PC-9 (cell line): ENCODE data around the gene VPS36. TPM values are rescaled to one million over a fixed set of nuclear protein-coding genes. Genes with fewer than 3 reads are reported as not detected.
"Not testable (repeated sequence)": the region's sequence is repeated elsewhere in the genome, so short reads cannot be mapped to it uniquely, and the experiment has no call there.

Source experiments
- BruUV-seq: library from RNA; stranded (reverse); fragments of 400-500 nt; replicated peaks from 2 replicates; lab custom pipeline; 2021; lab: Mats Ljungman, UMichigan
- CTCF ChIA-PET: fragments of 300-600 bp; sonication (Branson Sonifier 250); formaldehyde crosslinking; loops from one replicate; lab custom pipeline; 2022; ENCODE audit warnings: antibody characterized with exemption; lab: Charles Lee
- POLR2A ChIA-PET: fragments of 300-600 bp; sonication (Branson Sonifier 250); formaldehyde crosslinking; loops from one replicate; lab custom pipeline; 2022; ENCODE audit warnings: antibody characterized with exemption; ENCODE audit not compliant: unreplicated experiment; lab: Charles Lee
- DNase-seq, 2 experiments: peaks; one replicate each; pipeline versions ENCODE4 v3.0.0 to v3.0.0-alpha.2; 2015 to 2022; ENCODE audit warnings: mixed read lengths in 1 of 2
- H2AFZ ChIP-seq: fragments of 200-600 bp; sonication (generic); 2 replicates; pipeline ENCODE4 v1.8.1; 2017; ENCODE audit warnings: antibody characterized with exemption
- H3F3A ChIP-seq: fragments of 200-600 bp; sonication (generic); 2 replicates; pipeline ENCODE4 v1.8.1; 2017; ENCODE audit warnings: antibody characterized with exemption, mild to moderate bottlenecking, low read depth; ENCODE audit not compliant: insufficient read depth
- H3K27ac ChIP-seq: fragments of 200-600 bp; sonication (generic); 2 replicates; pipeline ENCODE4 v1.6.1; 2016; ENCODE audit warnings: mixed run types
- H3K27me3 ChIP-seq: fragments of 200-600 bp; sonication (generic); 2 replicates; pipeline ENCODE4 v1.6.1; 2016; ENCODE audit warnings: low read depth, mixed run types; ENCODE audit not compliant: insufficient read depth
- H3K36me3 ChIP-seq: fragments of 200-600 bp; sonication (generic); 2 replicates; pipeline ENCODE4 v1.6.1; 2016; ENCODE audit warnings: low read depth, mixed run types
- H3K4me1 ChIP-seq: fragments of 200-600 bp; sonication (generic); replicated peaks from 2 replicates; pipeline ENCODE4 v1.6.1; 2016; ENCODE audit warnings: mixed run types; ENCODE audit not compliant: insufficient read depth
- H3K4me2 ChIP-seq: fragments of 200-600 bp; sonication (generic); 2 replicates; pipeline ENCODE4 v1.6.1; 2017; ENCODE audit warnings: mixed run types
- H3K4me3 ChIP-seq: fragments of 200-600 bp; sonication (generic); 2 replicates; pipeline ENCODE4 v1.6.1; 2016; ENCODE audit warnings: mixed run types
- H3K79me2 ChIP-seq: fragments of 200-600 bp; sonication (generic); 2 replicates; pipeline ENCODE4 v1.6.1; 2017; ENCODE audit warnings: low read depth, mixed run types
- H3K9me2 ChIP-seq: fragments of 200-600 bp; sonication (generic); 2 replicates; pipeline ENCODE4 v1.8.1; 2017; ENCODE audit warnings: mild to moderate bottlenecking; ENCODE audit not compliant: insufficient read depth
- H3K9me3 ChIP-seq: fragments of 200-600 bp; sonication (generic); 2 replicates; pipeline ENCODE4 v1.8.1; 2016; ENCODE audit warnings: low read depth; ENCODE audit not compliant: insufficient read depth
- H4K20me1 ChIP-seq: fragments of 200-600 bp; sonication (generic); 2 replicates; pipeline ENCODE4 v1.8.1; 2017; ENCODE audit not compliant: insufficient read depth
- EZH2 ChIP-seq: fragments of 200-600 bp; sonication (generic); IDR thresholded peaks from 2 replicates; pipeline ENCODE4 v1.8.0; 2017; ENCODE audit warnings: antibody characterized with exemption, low read depth
- intact Hi-C: fragments of 100-400 bp; cut with micrococcal nuclease; formaldehyde crosslinking; loops from one replicate; pipeline ENCODE4 v1.10.0; 2022; ENCODE audit not compliant: unreplicated experiment
- total RNA-seq: library from RNA; stranded (reverse); gene quantifications from 2 replicates; pipeline ENCODE4 v1.2.3, GENCODE V29; 2021
- TF ChIP-seq, protein P1 (sequence below): fragments of 200-600 bp; sonication (generic); conservative IDR thresholded peaks from 2 replicates; pipeline ENCODE4 v1.6.1; 2017; ENCODE audit warnings: mixed run types, antibody characterized with exemption, mild to moderate bottlenecking, moderate library complexity

The VPS36 gene
- total RNA-seq, 1 experiment from 2014 or later = 31.6 TPM

DNA sequence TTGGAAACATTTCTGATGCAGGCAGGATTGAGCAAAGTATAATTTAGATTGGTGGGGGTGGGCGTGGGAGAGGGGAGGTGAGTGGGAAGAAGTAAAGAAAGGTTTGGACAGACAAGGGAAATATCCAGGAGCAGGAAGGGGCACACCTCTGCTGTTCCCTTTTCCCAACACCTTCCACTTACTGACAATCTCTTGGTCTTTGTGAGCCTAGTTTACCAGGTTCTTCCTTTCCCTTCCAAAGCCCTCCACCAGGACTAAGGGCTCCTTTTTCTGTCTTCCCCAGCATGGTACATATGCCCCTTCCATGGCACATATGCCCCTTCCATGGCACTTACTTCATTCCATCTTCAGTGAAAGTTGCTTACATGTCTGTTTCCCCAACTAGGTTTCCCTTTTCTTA is 38.3 kb downstream of the VPS36 start:
- CTCF ChIA-PET = no interaction called here
- intact Hi-C loops = no loop called here
- H3K9me2 ChIP-seq = no peaks in the 10 kb centered on the region
- no peaks in the 10 kb centered on the region for H4K20me1 ChIP-seq
- no peaks in the 10 kb centered on the region for H3K27me3 ChIP-seq
- no peak overlapping the region for H3K4me3 ChIP-seq
- no peaks in the 10 kb centered on the region for H3K9me3 ChIP-seq
- no peaks in the 10 kb centered on the region for H3K4me1 ChIP-seq
- DNase-seq = no peak
- no TSS peak for BruUV-seq
- TF ChIP-seq EZH2 = no peak
- no peak overlapping the region for H2AFZ ChIP-seq
- POLR2A ChIA-PET = no interaction called here
- H3K36me3 ChIP-seq = peaks cover 5% of the 10 kb centered on the region
- H3K27ac ChIP-seq = no peak overlapping the region
- H3K4me2 ChIP-seq = no peak overlapping the region
- H3K79me2 ChIP-seq = no peaks in the 10 kb centered on the region
- H3F3A ChIP-seq = peaks cover 2% of the 10 kb centered on the region; the same call in 1 of the 2 replicates

DNA sequence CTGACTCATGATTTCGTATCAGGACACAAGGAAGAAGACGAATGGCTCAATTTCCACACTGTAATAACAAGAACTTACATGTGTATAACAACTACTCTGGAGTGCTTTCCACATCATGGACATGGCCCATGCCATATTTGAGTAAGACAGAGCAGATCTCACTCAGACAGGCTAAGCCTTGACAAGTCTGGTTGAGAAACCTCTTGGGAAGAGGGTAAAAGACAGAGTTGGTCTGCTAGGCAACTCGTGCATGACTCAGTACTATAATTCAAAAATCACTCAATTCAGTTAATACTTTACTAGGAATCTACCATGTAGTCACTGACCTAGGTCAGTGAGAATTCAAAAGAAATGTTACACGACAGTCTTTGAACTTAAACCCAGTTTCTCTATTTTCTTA is 38.8 kb downstream of the VPS36 start:
- POLR2A ChIA-PET = no interaction called here
- TF ChIP-seq, protein P1, sequence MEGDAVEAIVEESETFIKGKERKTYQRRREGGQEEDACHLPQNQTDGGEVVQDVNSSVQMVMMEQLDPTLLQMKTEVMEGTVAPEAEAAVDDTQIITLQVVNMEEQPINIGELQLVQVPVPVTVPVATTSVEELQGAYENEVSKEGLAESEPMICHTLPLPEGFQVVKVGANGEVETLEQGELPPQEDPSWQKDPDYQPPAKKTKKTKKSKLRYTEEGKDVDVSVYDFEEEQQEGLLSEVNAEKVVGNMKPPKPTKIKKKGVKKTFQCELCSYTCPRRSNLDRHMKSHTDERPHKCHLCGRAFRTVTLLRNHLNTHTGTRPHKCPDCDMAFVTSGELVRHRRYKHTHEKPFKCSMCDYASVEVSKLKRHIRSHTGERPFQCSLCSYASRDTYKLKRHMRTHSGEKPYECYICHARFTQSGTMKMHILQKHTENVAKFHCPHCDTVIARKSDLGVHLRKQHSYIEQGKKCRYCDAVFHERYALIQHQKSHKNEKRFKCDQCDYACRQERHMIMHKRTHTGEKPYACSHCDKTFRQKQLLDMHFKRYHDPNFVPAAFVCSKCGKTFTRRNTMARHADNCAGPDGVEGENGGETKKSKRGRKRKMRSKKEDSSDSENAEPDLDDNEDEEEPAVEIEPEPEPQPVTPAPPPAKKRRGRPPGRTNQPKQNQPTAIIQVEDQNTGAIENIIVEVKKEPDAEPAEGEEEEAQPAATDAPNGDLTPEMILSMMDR = no peak
- no peak for TF ChIP-seq EZH2
- no peaks in the 10 kb centered on the region for H3K9me3 ChIP-seq
- no TSS peak for BruUV-seq
- H3K79me2 ChIP-seq = no peaks in the 10 kb centered on the region
- H3K9me2 ChIP-seq = no peaks in the 10 kb centered on the region
- peaks cover 2% of the 10 kb centered on the region; the same call in 1 of the 2 replicates for H3F3A ChIP-seq
- no peaks in the 10 kb centered on the region for H4K20me1 ChIP-seq
- H3K36me3 ChIP-seq = peaks cover 5% of the 10 kb centered on the region
- H3K4me2 ChIP-seq = no peak overlapping the region
- intact Hi-C loops = no loop called here
- no peak overlapping the region for H2AFZ ChIP-seq
- no peak for DNase-seq
- no peaks in the 10 kb centered on the region for H3K27me3 ChIP-seq
- CTCF ChIA-PET = no interaction called here
- H3K27ac ChIP-seq = no peak overlapping the region
- no peaks in the 10 kb centered on the region for H3K4me1 ChIP-seq
- H3K4me3 ChIP-seq = no peak overlapping the region

DNA sequence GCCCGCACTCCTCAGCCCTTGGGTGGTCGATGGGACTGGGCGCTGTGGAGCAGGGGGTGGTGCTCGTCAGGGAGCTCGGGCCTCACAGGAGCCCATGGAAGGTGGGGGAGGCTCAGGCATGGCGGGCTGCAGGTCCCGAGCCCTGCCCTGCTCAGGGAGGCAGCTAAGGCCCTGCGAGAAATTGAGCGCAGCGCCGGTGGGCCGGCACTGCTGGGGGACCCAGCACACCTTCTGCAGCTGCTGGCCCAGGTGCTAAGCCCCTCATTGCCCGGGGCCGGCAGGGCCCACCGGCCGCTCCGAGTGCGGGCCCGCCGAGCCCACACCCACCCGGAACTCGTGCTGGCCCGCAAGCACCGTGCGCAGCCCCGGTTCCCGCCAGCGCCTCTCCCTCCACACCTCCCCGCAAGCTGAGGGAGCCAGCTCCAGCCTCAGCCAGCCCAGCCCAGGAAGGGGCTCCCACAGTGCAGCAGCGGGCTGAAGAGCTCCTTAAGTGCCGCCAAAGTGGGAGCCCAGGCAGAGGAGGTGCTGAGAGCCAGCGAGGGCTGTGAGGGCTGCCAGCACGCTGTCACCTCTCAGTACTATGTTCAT is 42.3 kb downstream of the VPS36 start:
- H3F3A ChIP-seq, H3K4me1 ChIP-seq, DNase-seq, H3K79me2 ChIP-seq, H3K27me3 ChIP-seq, intact Hi-C loops, H3K9me2 ChIP-seq, POLR2A ChIA-PET, H3K36me3 ChIP-seq, CTCF ChIA-PET, H3K4me3 ChIP-seq, H4K20me1 ChIP-seq, BruUV-seq, H3K9me3 ChIP-seq, H2AFZ ChIP-seq, H3K27ac ChIP-seq, H3K4me2 ChIP-seq: not testable (repeated sequence)

DNA sequence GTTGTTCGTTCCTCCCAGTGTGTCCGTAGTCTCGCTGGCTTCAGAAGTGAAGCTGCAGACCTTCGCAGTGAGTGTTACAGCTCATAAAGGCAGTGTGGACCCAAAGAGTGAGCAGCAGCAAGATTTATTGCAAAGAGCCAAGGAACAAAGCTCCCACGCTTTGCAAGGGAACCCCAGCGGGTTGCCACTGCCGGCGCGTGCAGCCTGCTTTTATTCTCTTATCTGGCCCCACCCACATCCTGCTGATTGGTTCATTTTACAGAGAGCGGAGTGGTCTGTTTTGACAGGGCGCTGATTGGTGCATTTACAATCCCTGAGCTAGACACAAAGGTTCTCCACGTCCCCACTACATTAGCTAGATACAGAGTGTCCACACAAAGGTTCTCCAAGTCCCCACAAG is 43.0 kb downstream of the VPS36 start:
- H3K9me3 ChIP-seq, H3K27ac ChIP-seq, POLR2A ChIA-PET, H3K27me3 ChIP-seq, H3K4me3 ChIP-seq, BruUV-seq, CTCF ChIA-PET, H3K9me2 ChIP-seq, H3K79me2 ChIP-seq, H3F3A ChIP-seq, DNase-seq, intact Hi-C loops, H4K20me1 ChIP-seq, H3K4me2 ChIP-seq, H3K4me1 ChIP-seq, H3K36me3 ChIP-seq, H2AFZ ChIP-seq: not testable (repeated sequence)
